Left lobe of liver (tissue), 2 donors: ENCODE data around the gene BCL2. TPM values are rescaled to one million over a fixed set of nuclear protein-coding genes. Genes with fewer than 3 reads are reported as not detected.

Experiments
- ATAC-seq: fragments of 200-7000 bp; cut with Tn5 transposase; one replicate; pipeline ENCODE4 v1.9.1; 2020; ENCODE audit warnings: mild to moderate bottlenecking, moderate library complexity
- DNase-seq: peaks from one replicate; pipeline ENCODE4 v3.0.0-alpha.2; 2020; ENCODE audit warnings: low spot score
- total RNA-seq: library from RNA; stranded (reverse); gene quantifications from one replicate; pipeline ENCODE4 v1.2.1, GENCODE V29; 2021
- donor health status: DM: no; HTN: no; CAD: no; lungs with moderate emphysema.
- donor health status: DM: no; HTN: yes; CAD: no.

The BCL2 gene
- total RNA-seq, 1 donor from 2014 or later = 1.0 TPM

DNA sequence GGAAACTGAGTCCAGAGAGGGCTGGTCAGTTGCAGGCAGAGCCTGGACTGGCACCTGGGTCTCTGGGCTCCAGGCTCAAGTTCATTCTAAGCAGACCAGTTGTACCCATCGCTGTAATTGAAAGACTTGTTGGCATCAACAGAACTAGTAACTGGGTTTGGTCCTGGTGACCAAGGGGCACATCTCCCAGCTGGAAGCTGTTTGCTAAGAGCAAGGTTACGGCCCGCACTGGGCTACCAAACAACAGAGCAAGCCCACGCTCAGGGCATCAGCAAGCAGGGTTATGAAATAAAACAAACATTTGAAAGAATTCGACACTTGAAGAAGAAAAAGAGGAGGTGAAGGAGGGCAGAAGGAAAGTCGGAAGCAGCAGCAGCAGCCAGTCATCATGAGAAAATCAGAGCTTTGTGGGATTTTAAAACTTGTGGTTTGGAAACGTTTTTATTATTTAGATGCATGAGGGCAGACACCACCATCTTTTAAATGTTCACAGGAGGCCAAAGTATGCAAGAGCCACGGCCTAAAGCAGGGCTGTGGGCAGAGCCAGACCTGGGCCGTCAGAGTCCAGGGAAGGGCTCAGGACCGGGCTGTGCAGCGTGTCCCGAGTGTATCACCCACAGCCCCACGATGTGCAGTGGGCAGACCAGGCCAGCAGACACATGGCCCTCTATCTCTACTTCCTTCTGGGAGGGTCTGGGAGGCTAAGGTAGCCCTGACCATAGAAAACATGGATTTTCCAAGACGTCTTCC is 220.3 kb downstream of the BCL2 start:
- no peak for DNase-seq
- ATAC-seq = peak; percentile 29

DNA sequence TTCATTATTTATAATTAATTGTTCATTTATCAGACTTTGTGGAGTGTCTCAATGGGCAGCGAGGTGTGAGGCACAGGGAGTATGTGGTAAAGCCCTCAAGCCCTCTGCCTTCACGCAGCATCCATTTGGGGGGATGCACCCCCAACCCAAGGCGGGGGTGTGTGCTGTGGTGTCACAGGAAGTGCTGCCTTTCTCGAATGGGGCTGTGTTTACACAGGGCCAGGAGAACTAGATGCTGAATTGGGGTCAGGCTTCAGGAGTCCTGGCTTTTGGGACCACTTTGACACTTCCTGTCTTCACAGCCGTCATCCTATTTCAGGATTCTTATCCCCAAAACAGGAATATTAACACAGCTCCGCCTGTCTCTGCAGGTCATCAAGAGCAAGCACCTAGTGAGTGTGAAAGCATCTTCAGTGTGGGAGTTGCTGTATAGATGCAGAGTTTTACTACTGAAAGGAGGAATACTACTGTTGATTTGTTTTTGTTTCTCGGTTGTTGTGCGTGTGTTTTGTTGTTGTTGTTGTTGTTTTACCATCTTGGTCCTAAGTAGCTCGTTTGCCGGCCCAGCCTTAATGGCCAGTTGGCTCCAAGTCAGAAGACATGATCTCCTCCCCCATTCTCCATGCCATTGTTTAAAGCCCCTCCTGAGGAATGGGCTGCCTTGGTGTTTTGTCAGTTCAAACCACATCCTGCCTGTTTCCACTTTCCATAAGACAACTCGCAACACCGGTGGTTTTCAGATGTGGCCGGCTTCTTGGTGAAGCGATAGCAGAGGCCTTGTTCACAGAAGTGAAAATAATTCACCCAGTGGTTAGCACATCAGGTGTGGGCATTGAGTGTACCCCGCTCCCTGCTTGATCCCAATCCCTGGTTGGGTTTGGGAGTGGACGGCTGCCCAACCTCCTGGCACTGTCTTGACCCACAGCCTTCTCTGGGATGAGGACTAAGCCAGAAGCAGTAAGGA is 221.3 kb downstream of the BCL2 start:
- DNase-seq = no peak
- no peak for ATAC-seq

DNA sequence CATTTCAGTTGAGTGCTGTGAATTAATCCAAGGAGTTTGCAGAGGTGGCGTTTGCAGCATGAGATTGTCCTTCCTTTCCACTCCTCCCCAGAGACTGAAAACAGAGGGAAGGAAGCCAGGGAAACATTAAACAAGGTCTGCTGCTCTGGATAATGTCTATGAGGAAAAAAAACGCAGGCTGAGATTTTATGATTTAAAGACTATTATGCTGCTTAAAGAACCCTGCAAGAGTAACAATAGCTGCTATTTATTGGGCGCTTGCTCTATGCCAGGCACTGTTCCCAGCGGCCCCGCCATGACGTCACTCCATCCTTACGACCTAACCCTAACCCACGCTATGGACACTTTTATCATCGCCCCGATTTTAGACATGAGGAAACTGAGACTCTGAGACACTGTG is 222.4 kb downstream of the BCL2 start:
- ATAC-seq (no peak), DNase-seq (no peak)

DNA sequence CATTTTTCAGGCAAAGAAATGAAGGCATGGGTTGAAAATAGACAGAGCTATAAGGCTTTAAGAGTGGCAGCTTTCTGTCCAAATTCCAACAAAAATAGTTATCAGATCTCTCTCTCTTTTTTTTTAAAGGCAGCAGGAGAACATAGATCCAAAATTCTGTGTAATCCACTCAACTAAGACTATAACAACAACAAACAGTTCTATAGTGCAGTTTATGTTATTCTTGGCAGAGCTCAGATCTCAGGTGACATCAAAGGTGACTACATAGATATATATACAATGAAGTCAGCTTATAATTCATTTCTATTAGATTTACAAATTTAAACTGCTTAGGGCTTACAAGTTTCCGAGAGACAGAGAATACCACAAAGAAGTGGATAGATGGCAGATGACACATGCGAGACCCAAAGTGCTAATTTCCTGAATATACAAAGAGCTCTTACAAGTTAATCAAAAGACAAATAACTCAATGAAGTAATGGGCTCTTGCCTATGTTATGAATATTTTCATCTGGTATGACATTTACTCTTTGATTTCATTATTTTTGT is 223.2 kb downstream of the BCL2 start:
- no peak for ATAC-seq

DNA sequence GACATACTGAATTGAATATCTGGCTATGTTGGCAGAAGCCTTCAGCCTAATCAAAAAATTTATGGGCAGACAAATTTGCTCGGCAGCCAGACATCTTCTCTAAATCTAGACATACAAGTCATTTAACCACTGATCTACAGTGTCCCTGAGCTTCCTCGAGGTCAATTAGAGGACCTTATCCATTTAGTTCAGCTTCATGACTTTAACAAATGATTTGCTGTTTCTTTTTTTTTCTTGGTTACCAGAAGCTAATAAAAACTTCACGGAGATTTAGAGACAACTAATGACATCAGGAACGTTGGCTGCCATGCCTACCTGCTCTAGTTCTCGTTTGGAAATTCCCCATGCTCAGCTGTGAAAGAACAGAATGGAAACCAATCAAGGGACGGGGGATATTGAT is 223.8 kb downstream of the BCL2 start:
- ATAC-seq (no peak), DNase-seq (no peak)

More for the DNA sequence above, 223.2 kb downstream of the BCL2 start:
- no peak for DNase-seq

DNA sequence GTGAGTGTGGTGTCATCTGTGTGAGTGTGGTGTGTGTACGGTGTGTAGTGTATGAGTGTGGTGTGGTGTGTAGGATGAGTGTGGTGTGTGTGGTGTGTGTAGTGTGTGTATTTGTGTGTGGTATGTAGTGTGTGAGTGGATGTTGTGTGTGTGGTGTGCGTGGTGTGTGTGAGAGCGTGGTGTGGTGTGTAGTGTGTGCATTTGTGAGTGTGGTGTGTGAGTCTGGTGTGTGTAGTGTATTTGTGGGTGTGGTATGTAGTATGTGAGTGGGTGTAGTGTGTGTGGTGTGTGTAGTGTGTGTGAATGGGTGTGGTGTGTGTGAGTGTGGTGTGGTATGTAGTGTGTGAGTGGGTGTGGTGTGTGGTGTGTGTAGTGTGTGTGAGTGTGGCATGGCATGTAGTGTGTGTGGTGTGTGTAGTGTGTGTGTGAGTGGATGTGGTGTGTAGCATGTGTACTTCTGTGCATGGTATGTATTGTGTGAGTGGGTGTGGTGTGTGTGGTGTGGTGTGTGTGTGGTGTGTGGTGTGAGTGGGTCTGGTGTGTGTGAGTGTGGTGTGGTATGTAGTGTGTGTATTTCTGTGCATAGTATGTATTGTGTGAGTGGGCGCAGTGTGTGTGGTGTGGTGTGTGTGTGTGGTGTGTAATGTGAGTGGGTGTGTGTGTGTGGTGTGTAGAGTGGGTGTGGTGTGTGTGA is 227.8 kb downstream of the BCL2 start:
- no peak for DNase-seq
- no peak for ATAC-seq

DNA sequence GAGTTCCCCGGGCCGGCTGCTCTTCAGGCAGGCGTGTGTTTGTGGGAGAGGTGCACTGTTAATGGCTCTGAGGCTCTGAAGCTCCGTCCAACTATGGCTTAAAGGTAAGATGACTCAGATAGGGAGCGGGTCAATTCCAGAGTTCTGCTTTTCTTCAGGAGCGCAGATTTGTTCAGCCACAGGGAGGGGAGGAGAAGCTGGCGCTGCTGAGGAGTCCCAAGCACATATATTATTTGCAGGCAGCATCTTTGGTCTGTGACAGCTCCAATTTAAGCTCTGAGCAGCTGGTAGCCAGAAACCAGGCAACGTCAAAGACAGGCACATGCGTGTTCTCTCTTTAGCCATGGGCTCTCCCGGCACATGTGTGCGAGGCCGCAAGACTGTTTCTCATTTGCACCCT is 229.2 kb downstream of the BCL2 start:
- no peak for DNase-seq
- no peak for ATAC-seq

DNA sequence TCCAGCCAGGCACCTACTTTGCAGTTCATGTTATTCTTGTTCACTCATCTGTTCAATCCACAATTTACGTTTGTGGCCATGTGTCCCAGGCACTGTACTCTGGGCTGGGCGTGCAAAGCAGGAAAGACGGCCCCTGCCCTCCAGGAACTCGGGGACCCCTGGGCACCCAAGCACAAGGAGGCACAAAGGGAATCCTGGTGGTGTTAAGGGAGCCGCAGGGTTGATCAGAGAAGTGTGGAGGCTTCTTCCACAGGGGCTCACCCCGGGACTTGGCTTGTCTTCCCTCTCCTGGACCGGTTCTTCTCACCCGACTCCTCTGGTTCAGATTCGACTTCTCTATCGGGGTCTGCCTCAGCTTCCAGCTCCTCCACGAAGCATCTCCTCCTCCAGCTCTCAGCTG is 230.5 kb downstream of the BCL2 start:
- DNase-seq = no peak
- no peak for ATAC-seq

DNA sequence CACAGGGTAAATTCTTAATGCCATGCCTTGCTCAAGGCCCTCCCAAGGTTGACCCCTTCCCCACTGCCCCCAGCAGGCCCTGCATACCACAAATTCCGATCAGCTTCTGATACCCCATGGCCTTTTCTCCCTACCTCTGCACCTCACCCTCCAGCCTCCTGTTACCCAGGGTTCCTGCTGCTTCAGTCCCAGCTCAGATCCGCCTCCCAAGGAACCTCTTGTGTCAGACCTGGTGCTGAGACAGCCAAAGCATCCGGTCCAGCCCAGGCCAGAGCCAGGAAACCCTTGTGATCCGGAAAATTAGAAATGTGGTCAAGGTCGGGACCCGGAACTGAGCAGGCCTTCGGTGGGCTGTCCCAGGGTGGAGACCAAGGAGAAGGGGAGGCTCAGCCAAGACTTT is 231.3 kb downstream of the BCL2 start:
- ATAC-seq = no peak
- no peak for DNase-seq

DNA sequence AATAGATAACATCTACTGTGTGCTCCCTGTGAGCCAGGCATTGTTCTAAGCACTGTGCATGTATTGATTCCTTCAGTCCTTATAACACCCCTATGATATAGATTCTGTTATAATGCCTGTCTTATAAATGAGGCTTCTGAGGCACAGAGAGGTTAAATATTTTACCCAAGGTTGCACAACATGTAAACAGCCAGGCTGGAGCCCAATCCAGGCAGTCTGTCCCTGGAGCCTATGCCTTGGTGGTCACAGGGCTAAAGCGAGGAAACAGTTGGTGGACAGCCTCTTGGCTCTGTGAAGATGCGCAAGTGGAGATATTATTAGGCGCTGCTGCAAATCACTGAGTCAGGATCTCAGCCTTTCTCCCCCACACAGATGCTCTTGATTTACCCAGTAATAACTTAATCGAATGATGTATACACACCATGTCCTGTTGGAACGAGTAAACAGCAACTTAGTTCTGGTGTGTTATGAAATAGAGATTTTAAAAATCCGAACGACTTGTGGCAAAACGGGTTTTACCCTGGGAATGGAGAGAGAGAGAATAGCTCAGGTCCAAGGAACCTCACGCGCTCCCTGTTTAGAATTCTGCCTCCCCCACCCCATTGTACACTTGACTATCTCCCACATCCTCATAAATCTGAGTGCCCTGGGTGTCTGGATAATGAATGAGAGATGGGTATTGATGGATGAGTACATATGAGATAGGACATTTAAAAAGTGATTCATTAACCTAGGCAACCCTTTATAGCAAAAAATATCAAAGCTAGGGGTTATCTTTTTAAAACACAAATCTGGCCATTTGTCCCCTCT is 231.9 kb downstream of the BCL2 start:
- ATAC-seq = peak; percentile 53
- DNase-seq = no peak

DNA sequence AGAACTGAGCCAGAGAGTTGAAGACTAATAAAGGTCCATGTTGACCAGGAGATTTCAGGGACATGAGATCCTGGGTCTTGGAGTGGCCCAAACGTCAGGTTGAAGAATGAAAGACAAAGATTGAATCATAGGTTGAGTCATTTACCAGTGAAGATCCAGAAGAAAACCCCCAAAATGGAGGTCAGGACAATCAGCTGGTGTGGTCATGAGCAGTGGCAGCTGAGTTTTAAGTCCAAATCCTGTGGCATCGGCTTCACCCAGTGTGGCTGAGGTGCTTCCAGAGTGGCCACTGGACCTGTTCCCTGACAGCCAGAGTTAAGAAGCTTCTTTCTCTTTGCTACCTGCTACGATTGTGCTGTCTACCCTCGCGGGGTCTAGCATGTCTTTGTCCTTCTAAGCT is 234.0 kb downstream of the BCL2 start:
- DNase-seq (no peak), ATAC-seq (no peak)

DNA sequence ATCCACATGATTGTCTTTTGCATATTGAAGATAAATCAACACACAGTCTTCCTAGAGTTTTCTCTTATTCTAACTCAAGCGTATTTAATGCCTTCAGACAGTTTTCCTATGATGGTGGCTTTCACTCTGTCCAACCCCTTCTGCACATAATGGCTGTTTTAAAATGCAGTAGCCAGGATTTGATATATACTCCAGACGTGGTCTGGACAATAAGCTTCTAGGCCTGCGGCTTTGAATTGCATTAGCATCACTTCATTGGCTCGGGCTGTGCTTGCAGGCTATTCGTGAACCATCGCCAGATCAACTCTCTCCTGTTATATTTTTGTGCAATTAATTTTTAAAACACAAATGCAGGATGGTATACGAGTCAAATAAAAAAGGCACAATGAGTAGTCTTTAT is 235.3 kb downstream of the BCL2 start:
- ATAC-seq (no peak), DNase-seq (no peak)

DNA sequence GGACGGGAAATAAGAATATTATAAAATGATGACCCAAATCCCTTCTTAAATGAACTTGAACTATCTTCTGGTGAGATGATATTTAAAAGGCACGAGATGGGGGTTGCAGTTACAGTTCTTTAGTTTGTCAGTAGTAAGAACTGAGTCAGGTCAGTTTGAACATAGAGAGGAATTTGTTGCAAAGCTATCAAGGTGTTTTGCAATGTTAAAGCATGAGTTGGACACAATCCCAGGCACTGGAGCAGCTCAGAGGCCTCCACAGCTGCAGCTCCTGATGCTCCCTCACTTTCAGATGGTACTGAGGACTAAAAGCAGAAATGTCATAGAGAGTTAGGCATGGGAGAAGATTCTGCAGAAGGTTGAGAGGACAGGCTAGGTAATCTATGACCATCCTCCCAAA is 236.0 kb downstream of the BCL2 start:
- DNase-seq = no peak
- ATAC-seq = peak; percentile 88

DNA sequence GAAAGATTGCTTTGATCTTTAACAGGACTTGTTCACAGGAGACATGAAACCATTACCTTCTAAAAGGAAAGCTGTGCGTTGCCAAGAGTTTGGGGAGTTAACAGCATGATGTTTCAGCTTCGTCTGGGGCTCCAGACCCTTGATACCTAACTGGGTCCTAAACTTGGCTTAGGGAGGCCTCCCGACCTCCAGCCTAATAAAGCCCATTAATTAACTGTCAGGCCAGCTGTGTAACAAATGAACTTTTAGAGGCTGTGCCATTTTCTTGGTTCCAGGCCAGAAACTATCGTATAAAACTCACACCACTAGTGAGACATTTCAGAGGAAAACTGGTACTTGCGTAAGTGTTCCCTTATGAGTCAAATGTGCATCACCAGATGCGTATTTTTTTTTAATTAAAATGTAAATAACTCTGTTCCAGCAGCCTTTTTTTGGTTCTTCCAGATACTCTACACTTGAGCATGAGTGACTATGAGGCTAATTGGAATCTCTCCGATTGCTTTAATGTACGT is 236.5 kb downstream of the BCL2 start:
- no peak for DNase-seq
- no peak for ATAC-seq

DNA sequence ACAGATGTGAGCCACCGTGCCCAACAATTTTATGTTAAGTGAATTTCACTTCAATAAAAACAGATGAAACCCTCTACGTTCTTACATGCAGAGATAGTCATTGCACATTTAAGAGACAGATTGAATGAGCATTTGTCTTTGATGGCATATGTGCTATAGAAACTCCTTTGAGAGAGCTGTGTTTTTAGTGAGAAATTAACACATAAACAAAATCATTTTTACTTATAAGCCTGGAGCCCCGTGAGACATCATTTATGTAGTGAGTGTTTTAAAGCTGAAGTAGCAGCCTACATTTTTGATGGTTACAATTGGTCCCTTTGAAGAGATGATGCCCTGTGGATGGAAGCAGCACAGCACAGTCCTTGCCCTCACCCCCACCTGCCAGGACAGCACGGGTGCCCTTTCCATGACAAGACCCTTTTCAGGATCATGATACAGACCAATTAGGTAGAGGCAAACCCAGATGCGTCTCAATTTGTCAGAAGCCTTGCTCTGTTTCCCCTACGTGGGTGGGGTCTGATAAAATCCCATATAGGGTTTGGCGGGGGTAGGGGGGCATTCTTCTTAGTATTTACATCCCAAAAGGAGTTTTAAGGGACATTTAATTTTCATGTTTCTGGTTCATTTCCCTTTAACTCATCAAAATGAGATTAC is 237.1 kb downstream of the BCL2 start:
- DNase-seq (no peak), ATAC-seq (no peak)

DNA sequence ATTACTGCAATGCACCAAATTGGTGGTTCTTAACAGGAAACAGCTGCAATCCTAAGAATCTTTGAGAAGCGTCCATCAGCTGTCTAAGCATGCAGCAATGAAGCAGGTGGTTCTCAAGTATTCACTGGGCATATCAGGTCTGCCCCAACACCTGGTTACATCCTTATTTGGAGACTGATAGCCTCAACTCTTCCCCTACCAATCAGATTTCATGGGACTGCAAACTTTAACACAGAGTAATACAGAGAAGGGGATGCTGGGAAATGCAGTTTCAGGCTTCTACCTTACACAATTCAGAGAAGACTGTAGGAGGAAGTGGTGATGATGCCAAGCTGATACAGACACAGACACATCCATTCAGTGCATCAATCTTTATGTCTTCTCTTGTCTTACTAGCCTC is 240.5 kb downstream of the BCL2 start:
- ATAC-seq (no peak), DNase-seq (no peak)

DNA sequence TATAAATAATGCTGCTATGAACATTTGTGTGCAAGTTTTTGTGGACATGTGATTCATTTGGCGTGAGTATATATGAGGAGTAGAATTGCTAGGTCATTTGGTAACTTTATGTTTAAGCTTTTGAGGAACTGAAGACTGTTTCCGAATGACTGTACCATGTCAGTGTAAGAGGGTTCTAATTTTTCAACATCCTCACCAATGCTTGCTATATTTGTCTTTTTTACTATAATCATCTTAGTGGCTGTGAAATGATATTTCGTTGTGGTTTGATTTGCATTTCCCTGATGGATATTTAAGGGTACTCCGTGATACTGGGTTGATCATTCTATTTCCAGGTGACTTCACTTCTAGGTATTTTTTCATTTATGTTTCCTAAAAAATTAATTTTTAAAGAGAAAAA is 241.1 kb downstream of the BCL2 start:
- no peak for DNase-seq
- no peak for ATAC-seq

DNA sequence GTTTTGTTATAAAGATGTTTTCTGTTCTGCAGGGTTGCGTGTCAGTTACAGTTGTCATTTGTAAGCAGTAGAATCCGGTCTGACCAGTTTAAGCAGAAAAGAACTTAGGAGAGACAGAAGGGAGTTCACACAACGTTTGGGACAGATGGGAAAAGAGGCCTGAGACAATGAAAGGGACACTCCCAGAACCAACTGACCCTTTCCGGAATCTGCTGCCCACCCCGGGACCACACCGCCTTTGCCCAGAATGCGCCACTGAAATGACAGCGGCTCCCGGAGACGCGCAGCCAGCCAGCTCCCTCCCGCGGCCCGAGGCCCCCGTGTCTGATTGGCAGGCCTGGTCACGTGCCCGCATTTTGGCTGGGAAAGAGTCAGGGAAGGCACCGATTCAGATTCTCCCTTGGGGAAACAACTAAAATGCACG is 244.6 kb downstream of the BCL2 start:
- ATAC-seq (peak; percentile 98), DNase-seq (peak; percentile 87)

DNA sequence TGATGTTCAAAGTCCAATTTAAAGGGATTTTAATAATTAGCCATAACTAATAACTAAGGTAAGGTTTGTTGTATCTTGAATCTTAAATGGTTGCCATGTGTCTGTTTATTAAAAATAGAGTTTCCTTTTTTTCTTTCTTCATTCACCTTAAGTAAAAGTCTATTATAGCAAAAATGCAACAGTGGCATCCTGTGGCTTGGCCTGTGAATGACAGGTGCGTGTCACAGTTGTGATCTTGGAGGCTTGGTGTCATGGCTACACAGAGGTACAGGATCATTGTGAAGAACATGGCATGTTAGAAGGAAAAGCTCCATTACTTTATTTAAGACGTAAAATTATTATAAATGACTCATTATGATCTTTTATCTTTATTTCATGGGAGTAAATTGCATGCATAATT is 246.1 kb downstream of the BCL2 start:
- no peak for DNase-seq
- peak; percentile 78 for ATAC-seq
